OCI-LY1 (cell line): ENCODE data around the gene TARM1.

Experiments used
- H2AFZ ChIP-seq: fragments of 200-600 bp; sonication (generic), shearing (Covaris generic); 2 replicates; pipeline ENCODE4 v1.6.0; 2014; ENCODE audit warnings: antibody characterized with exemption, mild to moderate bottlenecking, low read length
- H3F3A ChIP-seq: fragments of 200-600 bp; sonication (generic), shearing (Covaris generic); 2 replicates; pipeline ENCODE4 v1.6.0; 2014; ENCODE audit warnings: mild to moderate bottlenecking, antibody characterized with exemption, low read length, moderate library complexity; ENCODE audit not compliant: insufficient read depth
- H3K27ac ChIP-seq: fragments of 200-600 bp; sonication (generic); 2 replicates; pipeline ENCODE4 v1.5.1; 2014; ENCODE audit warnings: low read length, mixed run types, mild to moderate bottlenecking, low read depth; ENCODE audit not compliant: poor library complexity, severe bottlenecking
- H3K27me3 ChIP-seq: fragments of 200-600 bp; sonication (generic); 2 replicates; pipeline ENCODE4 v1.6.0; 2014; ENCODE audit warnings: antibody characterized with exemption, mild to moderate bottlenecking, low read length, moderate library complexity; ENCODE audit not compliant: insufficient read depth
- H3K36me3 ChIP-seq: fragments of 200-600 bp; sonication (generic); 2 replicates; pipeline ENCODE4 v1.6.1; 2014; ENCODE audit warnings: mild to moderate bottlenecking, antibody characterized with exemption, low read length, moderate library complexity, mixed read lengths; ENCODE audit not compliant: insufficient read depth
- H3K4me1 ChIP-seq: fragments of 200-600 bp; sonication (generic); 2 replicates; pipeline ENCODE4 v1.5.1; 2014; ENCODE audit warnings: mild to moderate bottlenecking, low read length, moderate library complexity; ENCODE audit not compliant: insufficient read depth, severe bottlenecking
- H3K4me2 ChIP-seq: fragments of 200-600 bp; sonication (generic), shearing (Covaris generic); 2 replicates; pipeline ENCODE4 v1.6.1; 2014; ENCODE audit warnings: low read length
- H3K4me3 ChIP-seq: fragments of 200-600 bp; sonication (generic); 2 replicates; pipeline ENCODE4 v1.5.1; 2014; ENCODE audit warnings: low read length, low read depth, mild to moderate bottlenecking, mixed read lengths; ENCODE audit not compliant: poor library complexity, severe bottlenecking
- H3K79me2 ChIP-seq: fragments of 200-600 bp; shearing (Covaris generic); 2 replicates; pipeline ENCODE4 v1.6.1; 2016; ENCODE audit warnings: mixed run types, low read length, mixed read lengths; ENCODE audit not compliant: insufficient read depth
- H3K9ac ChIP-seq: fragments of 200-600 bp; sonication (generic), shearing (Covaris generic); 2 replicates; pipeline ENCODE4 v1.6.1; 2014; ENCODE audit warnings: mild to moderate bottlenecking, low read length, mixed read lengths
- H3K9me2 ChIP-seq: fragments of 200-600 bp; sonication (generic), shearing (Covaris generic); 2 replicates; pipeline ENCODE4 v1.6.1; 2014; ENCODE audit warnings: low read depth, mild to moderate bottlenecking, low read length, mixed read lengths
- H3K9me3 ChIP-seq: fragments of 200-600 bp; shearing (Covaris generic); 2 replicates; pipeline ENCODE4 v1.6.1; 2014; ENCODE audit warnings: low read length, mixed read lengths
- H4K20me1 ChIP-seq: fragments of 200-600 bp; sonication (generic), shearing (Covaris generic); 2 replicates; pipeline ENCODE4 v1.6.0; 2016; ENCODE audit warnings: mild to moderate bottlenecking, low read length; ENCODE audit not compliant: insufficient read depth
- CTCF ChIP-seq: fragments of 200-600 bp; sonication (generic), shearing (Covaris generic); IDR thresholded peaks from 2 replicates; pipeline ENCODE4 v1.5.1; 2017; ENCODE audit warnings: mild to moderate bottlenecking, antibody characterized with exemption, low read length, moderate library complexity, mixed read lengths
- EZH2 ChIP-seq: fragments of 200-600 bp; sonication (generic), shearing (Covaris generic); IDR thresholded peaks from 2 replicates; pipeline ENCODE4 v1.8.0; 2017; ENCODE audit warnings: borderline replicate concordance, mixed run types, mild to moderate bottlenecking, antibody characterized with exemption, low read length, moderate library complexity, mixed read lengths

The TARM1 gene

DNA sequence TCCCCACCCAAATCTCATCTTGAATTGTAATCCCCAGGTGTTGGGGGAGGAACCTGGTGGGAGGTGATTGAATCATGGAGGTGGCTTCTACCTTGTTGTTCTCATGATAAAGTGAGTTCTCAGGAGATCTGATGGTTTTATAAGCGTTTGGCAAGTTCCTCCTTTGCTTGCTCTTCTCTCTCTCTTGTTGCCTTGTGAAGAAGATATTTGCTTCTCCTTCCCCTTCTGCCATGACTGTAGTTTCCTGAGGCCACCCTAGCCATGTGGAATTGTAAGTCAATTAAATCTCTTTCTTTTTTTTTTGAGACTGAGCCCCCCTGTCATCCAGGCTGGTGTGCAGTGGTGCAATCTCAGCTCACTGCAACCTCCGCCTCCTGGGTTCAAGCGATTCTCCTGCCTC lies 51.9 kb downstream of the TARM1 start:
- no peak overlapping the region for H3K4me2 ChIP-seq

GRCh38 chr19:54026656-54027055 lies 54.5 kb downstream of the TARM1 start:
- TF ChIP-seq EZH2: no peak
- no peak for TF ChIP-seq CTCF
- H3K79me2 ChIP-seq: no peaks in the 10 kb centered on the region
- H3F3A ChIP-seq: no peaks in the 10 kb centered on the region
- H3K4me3 ChIP-seq: no peak overlapping the region
- H3K9me2 ChIP-seq: no peaks in the 10 kb centered on the region
- no peaks in the 10 kb centered on the region for H4K20me1 ChIP-seq
- no peak overlapping the region for H3K9ac ChIP-seq
- H3K4me1 ChIP-seq: no peaks in the 10 kb centered on the region
- no peaks in the 10 kb centered on the region for H3K27me3 ChIP-seq
- H3K27ac ChIP-seq: no peak overlapping the region
- H2AFZ ChIP-seq: no peak overlapping the region
- H3K9me3 ChIP-seq: no peaks in the 10 kb centered on the region
- no peak overlapping the region for H3K4me2 ChIP-seq
- H3K36me3 ChIP-seq: no peaks in the 10 kb centered on the region

More for the DNA sequence above, 51.9 kb downstream of the TARM1 start:
- Histone ChIP-seq H3K27ac (no peak overlapping the region), H3K4me3 (no peak overlapping the region), H2AFZ (no peak overlapping the region), H3K36me3 (no peaks in the 10 kb centered on the region), H4K20me1 (no peaks in the 10 kb centered on the region), H3K4me1 (no peaks in the 10 kb centered on the region), H3F3A (no peaks in the 10 kb centered on the region), H3K9ac (no peak overlapping the region), H3K27me3 (no peaks in the 10 kb centered on the region), H3K9me3 (no peaks in the 10 kb centered on the region), H3K79me2 (no peaks in the 10 kb centered on the region), H3K9me2 (no peaks in the 10 kb centered on the region)
- TF ChIP-seq CTCF (no peak), EZH2 (no peak)

- H3K27ac ChIP-seq: no peak overlapping the region
- no peaks in the 10 kb centered on the region for H3K79me2 ChIP-seq
- no peaks in the 10 kb centered on the region for H3K36me3 ChIP-seq
- H3K9ac ChIP-seq: no peak overlapping the region
- H3K4me3 ChIP-seq: no peak overlapping the region
- no peak overlapping the region for H2AFZ ChIP-seq
- H3K9me2 ChIP-seq: no peaks in the 10 kb centered on the region
- H4K20me1 ChIP-seq: no peaks in the 10 kb centered on the region
- TF ChIP-seq CTCF (no peak), EZH2 (no peak)
- H3K27me3 ChIP-seq: no peaks in the 10 kb centered on the region
- no peaks in the 10 kb centered on the region for H3K4me1 ChIP-seq
- no peak overlapping the region for H3K4me2 ChIP-seq
- no peaks in the 10 kb centered on the region for H3K9me3 ChIP-seq
- no peaks in the 10 kb centered on the region for H3F3A ChIP-seq
Observed at GRCh38 chr19:54024660-54025059, 56.5 kb downstream of the TARM1 start.
